ENCODE data around the gene DDX18.

The DDX18 gene

GRCh38 chr2:117859924-117860647 is 45.6 kb downstream of the DDX18 start:
- Histone ChIP-seq H3K27ac (no peak overlapping the region), H3K4me1 (peaks cover 18% of the 10 kb centered on the region), H2AFZ (peak overlapping the region; percentile 70), H3K9me3 (ENCODE audit: control insufficient read depth, low read length) (no peaks in the 10 kb centered on the region), H3K4me2 (ENCODE audit: low read length) (peak overlapping the region; percentile 65), H3K4me3 (ENCODE audit: low read depth, low read length) (peak overlapping the region; percentile 47), H3K9ac (no peak overlapping the region), H3K27me3 (ENCODE audit: control insufficient read depth, insufficient read depth, low read length) (no peaks in the 10 kb centered on the region), H3K36me3 (ENCODE audit: control insufficient read depth, insufficient read depth, low read length) (no peaks in the 10 kb centered on the region), H3K79me2 (no peaks in the 10 kb centered on the region)
- TF ChIP-seq CTCF (IDR thresholded peaks at IDR 0.05) = no peak

DNA sequence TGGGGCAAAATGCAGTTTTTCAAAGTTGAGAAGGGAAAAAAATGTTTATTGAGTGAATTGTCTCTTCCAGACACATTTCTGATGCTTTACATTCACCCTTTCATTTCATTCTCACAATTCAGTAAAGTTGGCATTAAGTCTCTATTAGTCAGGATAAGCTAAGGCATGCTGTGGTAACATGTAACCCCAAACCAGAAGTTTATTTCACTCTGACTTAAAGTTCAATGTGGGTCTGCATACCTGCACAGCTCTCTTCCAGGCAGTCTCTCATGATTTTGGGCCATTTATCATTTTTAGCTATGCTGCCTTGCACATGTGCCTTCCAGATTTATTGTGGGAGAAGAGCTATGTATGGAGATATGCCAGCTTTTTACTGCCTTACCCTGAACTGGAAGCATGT is 48.0 kb downstream of the DDX18 start:
- H3K4me3 ChIP-seq (ENCODE audit: low read depth, low read length) = no peak overlapping the region
- H3K4me1 ChIP-seq = peaks cover 2% of the 10 kb centered on the region
- no peaks in the 10 kb centered on the region for H3K79me2 ChIP-seq
- no peak overlapping the region for H3K27ac ChIP-seq
- no peak for TF ChIP-seq CTCF (IDR thresholded peaks at IDR 0.05)
- no peaks in the 10 kb centered on the region for H3K27me3 ChIP-seq (ENCODE audit: control insufficient read depth, insufficient read depth, low read length)
- H3K36me3 ChIP-seq (ENCODE audit: control insufficient read depth, insufficient read depth, low read length) = no peaks in the 10 kb centered on the region
- H2AFZ ChIP-seq = no peak overlapping the region
- H3K4me2 ChIP-seq (ENCODE audit: low read length) = no peak overlapping the region
- no peaks in the 10 kb centered on the region for H3K9me3 ChIP-seq (ENCODE audit: control insufficient read depth, low read length)
- no peak overlapping the region for H3K9ac ChIP-seq

DNA sequence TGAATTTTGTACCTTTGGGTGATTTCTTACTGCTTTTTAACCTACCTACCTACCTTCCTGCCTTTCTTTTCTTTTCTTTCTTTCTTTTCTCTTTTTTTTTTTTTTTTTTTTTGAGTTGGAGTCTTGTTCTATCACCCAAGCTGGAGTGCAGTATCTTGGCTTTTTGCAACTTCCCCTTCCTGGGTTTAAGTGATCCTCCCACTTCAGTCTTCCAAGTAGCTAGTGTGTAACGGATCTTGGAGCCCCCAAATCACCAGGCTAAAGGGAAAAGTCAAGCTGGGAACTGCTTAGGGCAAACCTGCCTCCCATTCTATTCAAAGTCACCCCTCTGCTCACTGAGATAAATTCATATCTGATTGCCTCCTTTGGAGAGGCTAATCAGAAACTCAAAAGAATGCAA is 61.3 kb downstream of the DDX18 start:
- H3K36me3 ChIP-seq (ENCODE audit: control insufficient read depth, insufficient read depth, low read length) = no peaks in the 10 kb centered on the region
- no peak for TF ChIP-seq CTCF (IDR thresholded peaks at IDR 0.05)
- H3K27ac ChIP-seq = no peak overlapping the region
- H2AFZ ChIP-seq = no peak overlapping the region
- H3K4me1 ChIP-seq = no peaks in the 10 kb centered on the region
- H3K4me2 ChIP-seq (ENCODE audit: low read length) = no peak overlapping the region
- H3K79me2 ChIP-seq = no peaks in the 10 kb centered on the region
- H3K9me3 ChIP-seq (ENCODE audit: control insufficient read depth, low read length) = no peaks in the 10 kb centered on the region
- H3K27me3 ChIP-seq (ENCODE audit: control insufficient read depth, insufficient read depth, low read length) = no peaks in the 10 kb centered on the region
- H3K4me3 ChIP-seq (ENCODE audit: low read depth, low read length) = no peak overlapping the region
- H3K9ac ChIP-seq = no peak overlapping the region

DNA sequence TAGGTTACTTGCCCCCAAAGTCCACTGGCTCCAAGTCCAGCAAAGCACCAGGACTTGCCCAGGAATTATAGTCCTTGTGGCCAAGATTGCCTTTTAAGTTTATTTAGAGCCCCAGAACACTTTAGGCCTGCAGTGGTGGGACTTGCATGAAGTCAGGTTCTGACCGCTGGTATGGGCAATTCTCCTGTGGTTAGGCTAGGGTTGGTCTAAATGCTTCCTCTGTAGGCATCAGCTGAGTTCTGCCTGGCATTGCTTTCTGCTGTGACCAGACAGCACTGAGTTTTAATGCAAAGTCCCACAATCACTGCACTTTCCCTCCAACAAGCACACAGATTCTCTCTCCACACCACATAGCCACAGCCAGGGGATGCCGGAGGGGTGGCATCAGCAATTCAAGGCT is 64.5 kb downstream of the DDX18 start:
- H3K4me3 ChIP-seq (ENCODE audit: low read depth, low read length) = no peak overlapping the region
- H3K4me2 ChIP-seq (ENCODE audit: low read length) = no peak overlapping the region
- no peaks in the 10 kb centered on the region for H3K79me2 ChIP-seq
- no peaks in the 10 kb centered on the region for H3K27me3 ChIP-seq (ENCODE audit: control insufficient read depth, insufficient read depth, low read length)
- H3K9me3 ChIP-seq (ENCODE audit: control insufficient read depth, low read length) = no peaks in the 10 kb centered on the region
- no peak overlapping the region for H3K27ac ChIP-seq
- no peak overlapping the region for H3K9ac ChIP-seq
- H3K36me3 ChIP-seq (ENCODE audit: control insufficient read depth, insufficient read depth, low read length) = no peaks in the 10 kb centered on the region
- H2AFZ ChIP-seq = peak overlapping the region; percentile 28
- no peak for TF ChIP-seq CTCF (IDR thresholded peaks at IDR 0.05)
- H3K4me1 ChIP-seq = no peaks in the 10 kb centered on the region
